HepG2 (cell line): ENCODE data around the gene SP6. TPM values are rescaled to one million over a fixed set of nuclear protein-coding genes. Genes with fewer than 3 reads are reported as not detected.

Source experiments
- ARNTL ChIP-seq: sonication (generic); formaldehyde crosslinking; IDR thresholded peaks from 2 replicates; pipeline ENCODE4 v1.4.0; 2020; ENCODE audit warnings: mild to moderate bottlenecking, missing genetic modification reagents
- BHLHE40 ChIP-seq: IDR thresholded peaks from 2 replicates; pipeline ENCODE4 v1.6.1; 2011; ENCODE audit warnings: low read length, improper control_type of control experiment
- DNMT1 ChIP-seq: sonication (generic); formaldehyde crosslinking; IDR thresholded peaks from 2 replicates; pipeline ENCODE4 v1.5.1; 2020; ENCODE audit warnings: mild to moderate bottlenecking, missing genetic modification reagents
- ESRRA ChIP-seq: sonication (generic); formaldehyde crosslinking; IDR thresholded peaks from 2 replicates; pipeline ENCODE4 v1.5.1; 2020; ENCODE audit warnings: mild to moderate bottlenecking, low read depth, missing genetic modification reagents
- IKZF1 ChIP-seq: fragments of 450-650 bp; IDR thresholded peaks from 2 replicates; pipeline ENCODE4 v1.7.1; 2016
- MTF2 ChIP-seq: sonication (generic); formaldehyde crosslinking; IDR thresholded peaks from 2 replicates; pipeline ENCODE4 v1.5.0; 2020; ENCODE audit warnings: missing genetic modification reagents, borderline replicate concordance
- NFYC ChIP-seq: IDR thresholded peaks from 2 replicates; pipeline ENCODE4 v1.6.1; 2016; ENCODE audit warnings: missing genetic modification reagents, missing compliant biosample characterization
- NONO ChIP-seq, 2 experiments: fragments of 450-650 bp in 1 of 2; sonication (generic) in 1 of 2; formaldehyde crosslinking in 1 of 2; IDR thresholded peaks in 1 of 2; conservative IDR thresholded peaks in 1 of 2; 2 replicates each; pipeline versions ENCODE4 v1.6.1 to v1.8.0; 2017 to 2022; ENCODE audit warnings: mild to moderate bottlenecking in 1 of 2, missing genetic modification reagents in 1 of 2, moderate library complexity in 1 of 2
- PAX8 ChIP-seq: sonication (generic); formaldehyde crosslinking; IDR thresholded peaks from 2 replicates; pipeline ENCODE4 v1.8.0; 2022; ENCODE audit warnings: mild to moderate bottlenecking, missing genetic modification reagents, borderline replicate concordance
- PLRG1 ChIP-seq: fragments of 450-650 bp; conservative IDR thresholded peaks from 2 replicates; pipeline ENCODE4 v1.6.1; 2016
- POLR2AphosphoS2 ChIP-seq: IDR thresholded peaks from 2 replicates; pipeline ENCODE4 v1.6.1; 2011; ENCODE audit warnings: low read depth, low read length, improper control_type of control experiment
- PRPF4 ChIP-seq: fragments of 200-400 bp; formaldehyde crosslinking; IDR thresholded peaks from 2 replicates; pipeline ENCODE4 v1.6.1; 2016; ENCODE audit warnings: low read length, low read depth; ENCODE audit not compliant: poor library complexity, severe bottlenecking
- RBFOX2 ChIP-seq: fragments of 200-400 bp; formaldehyde crosslinking; IDR thresholded peaks from 2 replicates; pipeline ENCODE4 v1.6.1; 2017; ENCODE audit warnings: low read depth, mild to moderate bottlenecking, low read length
- ZNF160 ChIP-seq: sonication (generic); formaldehyde crosslinking; IDR thresholded peaks from 2 replicates; pipeline ENCODE4 v1.8.0; 2022; ENCODE audit warnings: mild to moderate bottlenecking, inconsistent platforms, missing genetic modification reagents
- ZNF333 ChIP-seq: sonication (generic); formaldehyde crosslinking; IDR thresholded peaks from 2 replicates; pipeline ENCODE4 v1.4.0; 2020; ENCODE audit warnings: mild to moderate bottlenecking, missing genetic modification reagents, borderline replicate concordance
- ZNF530 ChIP-seq: sonication (generic); formaldehyde crosslinking; IDR thresholded peaks from 2 replicates; pipeline ENCODE4 v1.5.0; 2020; ENCODE audit warnings: low read depth, mild to moderate bottlenecking, missing genetic modification reagents
- ZNF678 ChIP-seq: sonication (generic); formaldehyde crosslinking; IDR thresholded peaks from 2 replicates; pipeline ENCODE4 v1.4.0; 2020; ENCODE audit warnings: mild to moderate bottlenecking, missing genetic modification reagents
- ZNF772 ChIP-seq: sonication (generic); formaldehyde crosslinking; IDR thresholded peaks from 2 replicates; pipeline ENCODE4 v1.5.0; 2020; ENCODE audit warnings: mild to moderate bottlenecking, missing genetic modification reagents
- ZNF891 ChIP-seq: sonication (generic); formaldehyde crosslinking; IDR thresholded peaks from 2 replicates; pipeline ENCODE4 v1.5.0; 2020; ENCODE audit warnings: mild to moderate bottlenecking, missing genetic modification reagents
- ZZZ3 ChIP-seq: sonication (generic); formaldehyde crosslinking; IDR thresholded peaks from 2 replicates; pipeline ENCODE4 v1.4.0; 2020; ENCODE audit warnings: missing genetic modification reagents, mild to moderate bottlenecking, borderline replicate concordance
- polyA plus RNA-seq, 8 experiments: library from polyadenylated mRNA; depleted of rRNA in 3 of 8; stranded (reverse) in 7 of 8; unstranded in 1 of 8; fragments of >200 nt; fragmentation: Illumina TruSeq in 4 of 8; extraction: Trizol in 4 of 8; gene quantifications; 2 replicates each; pipeline versions ENCODE4 v1.2.1 to v1.2.3, GENCODE V29; 2011 to 2016; ENCODE audit warnings: low read depth in 4 of 8, missing spikeins in 1 of 8, mixed read lengths in 1 of 8; ENCODE audit not compliant: insufficient read depth in 1 of 8
- total RNA-seq, 5 experiments: library from RNA; depleted of rRNA; stranded (reverse); fragments of >200 nt; fragmentation: Illumina TruSeq; extraction: Trizol; gene quantifications; 2 replicates each; pipeline ENCODE4 v1.2.3, GENCODE V29; 2016; ENCODE audit warnings: low read depth in 1 of 5
- TF ChIP-seq, protein P1 (sequence below): sonication (generic); formaldehyde crosslinking; IDR thresholded peaks from 2 replicates; pipeline ENCODE4 v1.5.1; 2020; ENCODE audit warnings: missing genetic modification reagents, mild to moderate bottlenecking, borderline replicate concordance
- TF ChIP-seq, protein P2 (sequence below): sonication (generic); formaldehyde crosslinking; IDR thresholded peaks from 2 replicates; pipeline ENCODE4 v1.8.0; 2023; ENCODE audit warnings: mild to moderate bottlenecking, missing genetic modification reagents
- TF ChIP-seq, protein P3 (sequence below): sonication (generic); IDR thresholded peaks from 2 replicates; pipeline ENCODE4 v1.6.1; 2016; ENCODE audit warnings: low read depth, borderline replicate concordance
- TF ChIP-seq, protein P4 (sequence below): sonication (generic); formaldehyde crosslinking; IDR thresholded peaks from 2 replicates; pipeline ENCODE4 v1.8.0; 2022; ENCODE audit warnings: mild to moderate bottlenecking, missing genetic modification reagents; ENCODE audit not compliant: insufficient replicate concordance

The SP6 gene
- total and polyA plus RNA-seq, 2 of the 13 experiments (the other 11 are each of a cell fraction or from before 2014, with no cell fraction given): 0.07 TPM

DNA sequence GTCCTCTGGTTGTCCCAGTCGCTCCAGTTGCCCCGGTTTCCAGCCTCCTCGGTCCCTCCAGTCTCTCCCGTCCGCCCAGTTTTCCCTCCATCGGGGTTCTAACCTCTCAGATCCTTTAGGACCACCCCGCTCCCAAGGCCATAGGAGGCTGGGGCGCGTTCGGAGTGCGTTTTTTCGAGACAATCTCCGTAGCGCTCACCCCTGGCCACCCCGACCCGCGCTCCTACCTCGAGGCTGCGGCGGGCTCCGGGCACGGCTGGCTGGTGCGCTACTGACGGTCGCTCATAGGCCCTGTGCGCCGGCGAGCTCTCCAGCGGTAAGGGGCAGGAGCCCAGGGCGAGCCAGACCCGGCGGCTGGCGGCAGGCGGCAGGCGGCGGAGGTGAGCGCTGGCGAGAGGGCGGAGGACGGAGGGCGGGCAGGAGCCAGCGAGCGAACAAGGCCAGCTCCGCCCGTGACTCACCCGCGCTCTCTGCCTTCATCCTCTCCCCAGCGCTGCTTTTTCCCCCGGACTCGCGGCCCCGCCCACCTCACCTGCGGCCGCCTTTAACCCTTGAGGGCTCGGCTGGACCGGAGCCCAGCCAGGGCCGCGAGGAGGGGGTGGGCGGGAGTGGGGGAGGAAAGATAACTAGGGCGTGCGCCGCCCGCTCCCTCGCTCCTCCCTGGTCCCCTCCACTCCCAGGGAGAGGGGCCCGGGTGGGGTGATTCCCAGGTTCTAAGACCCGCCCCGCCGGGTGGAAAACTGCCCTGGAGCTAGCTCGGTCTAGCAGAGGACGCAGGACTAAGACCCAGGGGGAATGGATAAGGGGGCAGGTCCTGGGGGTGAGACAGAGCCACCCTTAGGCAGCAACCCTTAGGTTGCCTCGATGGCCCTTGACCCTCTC lies at the start of gene SP6 (continued):
- TF ChIP-seq POLR2AphosphoS2 (no peak), ZNF333 (CRISPR knock-in tag) (no peak), IKZF1 (no peak), DNMT1 (0 out of 2 replicates have a peak, but pooled peaks have one; percentile 52), BHLHE40 (peak; percentile 65; the same call in 1 of the 2 replicates), ZNF891 (no peak), PLRG1 (no peak), MTF2 (CRISPR knock-in tag) (peak; percentile 98), ARNTL (CRISPR knock-in tag) (peak; percentile 57; the same call in 1 of the 2 replicates), PRPF4 (no peak), RBFOX2 (peak; percentile 49), PAX8 (CRISPR knock-in tag) (peak; percentile 48; the same call in 1 of the 2 replicates), ESRRA (CRISPR knock-in tag) (no peak), ZNF530 (CRISPR knock-in tag) (0 out of 2 replicates have a peak, but pooled peaks have one; percentile 66), ZNF772 (CRISPR knock-in tag) (peak; percentile 58; the same call in 1 of the 2 replicates), ZNF160 (CRISPR knock-in tag) (0 out of 2 replicates have a peak, but pooled peaks have one; percentile 23), NFYC (CRISPR knock-in tag) (peak; percentile 33; the same call in 1 of the 2 replicates), ZZZ3 (peak; percentile 78), NONO (IDR thresholded peaks at IDR 0.05) (no peak), NONO (CRISPR knock-in tag; conservative IDR thresholded peaks at IDR 0.05) (peak; percentile 67), ZNF678 (CRISPR knock-in tag) (peak; percentile 65; the same call in 1 of the 2 replicates)
- TF ChIP-seq, protein P1, sequence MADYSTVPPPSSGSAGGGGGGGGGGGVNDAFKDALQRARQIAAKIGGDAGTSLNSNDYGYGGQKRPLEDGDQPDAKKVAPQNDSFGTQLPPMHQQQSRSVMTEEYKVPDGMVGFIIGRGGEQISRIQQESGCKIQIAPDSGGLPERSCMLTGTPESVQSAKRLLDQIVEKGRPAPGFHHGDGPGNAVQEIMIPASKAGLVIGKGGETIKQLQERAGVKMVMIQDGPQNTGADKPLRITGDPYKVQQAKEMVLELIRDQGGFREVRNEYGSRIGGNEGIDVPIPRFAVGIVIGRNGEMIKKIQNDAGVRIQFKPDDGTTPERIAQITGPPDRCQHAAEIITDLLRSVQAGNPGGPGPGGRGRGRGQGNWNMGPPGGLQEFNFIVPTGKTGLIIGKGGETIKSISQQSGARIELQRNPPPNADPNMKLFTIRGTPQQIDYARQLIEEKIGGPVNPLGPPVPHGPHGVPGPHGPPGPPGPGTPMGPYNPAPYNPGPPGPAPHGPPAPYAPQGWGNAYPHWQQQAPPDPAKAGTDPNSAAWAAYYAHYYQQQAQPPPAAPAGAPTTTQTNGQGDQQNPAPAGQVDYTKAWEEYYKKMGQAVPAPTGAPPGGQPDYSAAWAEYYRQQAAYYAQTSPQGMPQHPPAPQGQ (CRISPR knock-in tag): no peak
- TF ChIP-seq, protein P2, sequence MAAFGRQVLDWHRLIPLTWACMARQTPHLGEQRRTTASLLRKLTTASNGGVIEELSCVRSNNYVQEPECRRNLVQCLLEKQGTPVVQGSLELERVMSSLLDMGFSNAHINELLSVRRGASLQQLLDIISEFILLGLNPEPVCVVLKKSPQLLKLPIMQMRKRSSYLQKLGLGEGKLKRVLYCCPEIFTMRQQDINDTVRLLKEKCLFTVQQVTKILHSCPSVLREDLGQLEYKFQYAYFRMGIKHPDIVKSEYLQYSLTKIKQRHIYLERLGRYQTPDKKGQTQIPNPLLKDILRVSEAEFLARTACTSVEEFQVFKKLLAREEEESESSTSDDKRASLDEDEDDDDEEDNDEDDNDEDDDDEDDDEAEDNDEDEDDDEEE (CRISPR knock-in tag): 0 out of 2 replicates have a peak, but pooled peaks have one; percentile 33
- TF ChIP-seq, protein P3, sequence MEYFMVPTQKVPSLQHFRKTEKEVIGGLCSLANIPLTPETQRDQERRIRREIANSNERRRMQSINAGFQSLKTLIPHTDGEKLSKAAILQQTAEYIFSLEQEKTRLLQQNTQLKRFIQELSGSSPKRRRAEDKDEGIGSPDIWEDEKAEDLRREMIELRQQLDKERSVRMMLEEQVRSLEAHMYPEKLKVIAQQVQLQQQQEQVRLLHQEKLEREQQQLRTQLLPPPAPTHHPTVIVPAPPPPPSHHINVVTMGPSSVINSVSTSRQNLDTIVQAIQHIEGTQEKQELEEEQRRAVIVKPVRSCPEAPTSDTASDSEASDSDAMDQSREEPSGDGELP: peak; percentile 43; the same call in 1 of the 2 replicates
- TF ChIP-seq, protein P4, sequence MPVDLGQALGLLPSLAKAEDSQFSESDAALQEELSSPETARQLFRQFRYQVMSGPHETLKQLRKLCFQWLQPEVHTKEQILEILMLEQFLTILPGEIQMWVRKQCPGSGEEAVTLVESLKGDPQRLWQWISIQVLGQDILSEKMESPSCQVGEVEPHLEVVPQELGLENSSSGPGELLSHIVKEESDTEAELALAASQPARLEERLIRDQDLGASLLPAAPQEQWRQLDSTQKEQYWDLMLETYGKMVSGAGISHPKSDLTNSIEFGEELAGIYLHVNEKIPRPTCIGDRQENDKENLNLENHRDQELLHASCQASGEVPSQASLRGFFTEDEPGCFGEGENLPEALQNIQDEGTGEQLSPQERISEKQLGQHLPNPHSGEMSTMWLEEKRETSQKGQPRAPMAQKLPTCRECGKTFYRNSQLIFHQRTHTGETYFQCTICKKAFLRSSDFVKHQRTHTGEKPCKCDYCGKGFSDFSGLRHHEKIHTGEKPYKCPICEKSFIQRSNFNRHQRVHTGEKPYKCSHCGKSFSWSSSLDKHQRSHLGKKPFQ (CRISPR knock-in tag): no peak
